Keratinocyte (primary cell): ENCODE measurements around the gene TNFSF10. TPM values are rescaled to one million over a fixed set of nuclear protein-coding genes. Genes with fewer than 3 reads are reported as not detected.

Experiments
- DNase-seq: peaks from one replicate; pipeline ENCODE4 v3.0.0-alpha.2; 2011; ENCODE audit warnings: low read depth, missing footprints, low spot score
- FAIRE-seq: peaks from 2 replicates; lab custom pipeline; 2011; peaks lifted over from hg19 to GRCh38; lab: Jason Lieb, UNC
- H2AFZ ChIP-seq: 2 replicates; pipeline ENCODE4 v1.6.0; 2012; ENCODE audit warnings: low read length, control low read depth, inconsistent platforms; ENCODE audit not compliant: control insufficient read depth
- H3K27ac ChIP-seq: 2 replicates; pipeline ENCODE4 v1.5.1; 2011; ENCODE audit warnings: low read length; ENCODE audit not compliant: control insufficient read depth, insufficient read depth
- H3K27me3 ChIP-seq: 3 replicates; pipeline ENCODE4 v1.6.0; 2011; ENCODE audit warnings: low read length; ENCODE audit not compliant: control insufficient read depth, insufficient read depth; ENCODE audit errors: extremely low read depth
- H3K36me3 ChIP-seq, 2 experiments: 2 replicates in 1 of 2; 3 replicates in 1 of 2; pipeline ENCODE4 v1.5.1; 2011; ENCODE audit warnings: low read length in 2 of 2, mild to moderate bottlenecking in 1 of 2; ENCODE audit not compliant: control insufficient read depth in 2 of 2, insufficient read depth in 2 of 2; ENCODE audit errors: extremely low read depth in 1 of 2
- H3K4me1 ChIP-seq: 3 replicates; pipeline ENCODE4 v1.5.1; 2011; ENCODE audit warnings: low read length; ENCODE audit not compliant: control insufficient read depth, insufficient read depth; ENCODE audit errors: extremely low read depth
- H3K4me2 ChIP-seq: 3 replicates; pipeline ENCODE4 v1.6.0; 2011; ENCODE audit warnings: low read depth, low read length; ENCODE audit not compliant: control insufficient read depth, insufficient read depth; ENCODE audit errors: extremely low read depth
- H3K4me3 ChIP-seq, 3 experiments: fragments of 200-600 bp in 1 of 3; sonication (generic) in 1 of 3; 2 replicates in 2 of 3; 3 replicates in 1 of 3; pipeline ENCODE4 v1.5.1; 2011 to 2016; ENCODE audit warnings: low read length in 3 of 3, mild to moderate bottlenecking in 3 of 3, control low read depth in 2 of 3, inconsistent platforms in 1 of 3, low read depth in 1 of 3, mixed read lengths in 1 of 3, mixed run types in 1 of 3, moderate library complexity in 1 of 3; ENCODE audit not compliant: control insufficient read depth in 2 of 3, insufficient read depth in 2 of 3; ENCODE audit errors: extremely low read depth in 1 of 3
- H3K79me2 ChIP-seq: 2 replicates; pipeline ENCODE4 v1.6.0; 2012; ENCODE audit warnings: low read length; ENCODE audit not compliant: control insufficient read depth, insufficient read depth
- H3K9ac ChIP-seq: 3 replicates; pipeline ENCODE4 v1.6.0; 2011; ENCODE audit warnings: low read length; ENCODE audit not compliant: control insufficient read depth, insufficient read depth; ENCODE audit errors: extremely low read depth
- H3K9me1 ChIP-seq: 3 replicates; pipeline ENCODE4 v1.6.0; 2011; ENCODE audit warnings: low read length; ENCODE audit not compliant: control insufficient read depth, insufficient read depth; ENCODE audit errors: extremely low read depth
- H3K9me3 ChIP-seq: 2 replicates; pipeline ENCODE4 v1.5.1; 2012; ENCODE audit warnings: low read depth, low read length; ENCODE audit not compliant: control insufficient read depth
- H4K20me1 ChIP-seq: 3 replicates; pipeline ENCODE4 v1.6.0; 2011; ENCODE audit warnings: low read length; ENCODE audit not compliant: control insufficient read depth, insufficient read depth; ENCODE audit errors: extremely low read depth
- EZH2 ChIP-seq: IDR thresholded peaks from one replicate; pipeline ENCODE4 v1.6.1; 2012; ENCODE audit warnings: inconsistent platforms, mild to moderate bottlenecking, low read length, moderate library complexity
- dilution Hi-C: fragments of 300-500 bp; cut with MboI; formaldehyde crosslinking; loops from one replicate; pipeline ENCODE4 v1.7.0; 2020; ENCODE audit warnings: low sequenced_read_pairs; ENCODE audit not compliant: extremely low pct_ligation_motif_present
- polyA plus RNA-seq, 5 experiments: library from polyadenylated mRNA; depleted of rRNA in 3 of 5; stranded (reverse) in 3 of 5; stranded (forward) in 1 of 5; unstranded in 1 of 5; fragments of >200 nt; gene quantifications; 1 replicate in 1 of 5; 2 replicates in 3 of 5; 3 replicates in 1 of 5; pipeline versions ENCODE4 v1.2.1 to v1.2.3, GENCODE V29; 2011 to 2012; ENCODE audit warnings: missing spikeins in 2 of 5, low read depth in 1 of 5, low replicate concordance in 1 of 5
- TF ChIP-seq, protein P1 (sequence below), 3 experiments: IDR thresholded peaks in 1 of 3; conservative IDR thresholded peaks in 1 of 3; optimal IDR thresholded peaks in 1 of 3; 2 replicates in 2 of 3; 3 replicates in 1 of 3; pipeline versions ENCODE3 to v1.5.1; 2011; ENCODE audit warnings: low read length in 3 of 3, mild to moderate bottlenecking in 3 of 3, moderate library complexity in 2 of 3, control low read depth in 1 of 3, inconsistent platforms in 1 of 3; ENCODE audit not compliant: insufficient read depth in 2 of 3; ENCODE audit errors: extremely low read depth in 1 of 3

Gene TNFSF10
- polyA plus RNA-seq, 1 donor (not counting 4 experiments of a cell fraction or from before 2014, with no cell fraction given) = 21.7 TPM

DNA sequence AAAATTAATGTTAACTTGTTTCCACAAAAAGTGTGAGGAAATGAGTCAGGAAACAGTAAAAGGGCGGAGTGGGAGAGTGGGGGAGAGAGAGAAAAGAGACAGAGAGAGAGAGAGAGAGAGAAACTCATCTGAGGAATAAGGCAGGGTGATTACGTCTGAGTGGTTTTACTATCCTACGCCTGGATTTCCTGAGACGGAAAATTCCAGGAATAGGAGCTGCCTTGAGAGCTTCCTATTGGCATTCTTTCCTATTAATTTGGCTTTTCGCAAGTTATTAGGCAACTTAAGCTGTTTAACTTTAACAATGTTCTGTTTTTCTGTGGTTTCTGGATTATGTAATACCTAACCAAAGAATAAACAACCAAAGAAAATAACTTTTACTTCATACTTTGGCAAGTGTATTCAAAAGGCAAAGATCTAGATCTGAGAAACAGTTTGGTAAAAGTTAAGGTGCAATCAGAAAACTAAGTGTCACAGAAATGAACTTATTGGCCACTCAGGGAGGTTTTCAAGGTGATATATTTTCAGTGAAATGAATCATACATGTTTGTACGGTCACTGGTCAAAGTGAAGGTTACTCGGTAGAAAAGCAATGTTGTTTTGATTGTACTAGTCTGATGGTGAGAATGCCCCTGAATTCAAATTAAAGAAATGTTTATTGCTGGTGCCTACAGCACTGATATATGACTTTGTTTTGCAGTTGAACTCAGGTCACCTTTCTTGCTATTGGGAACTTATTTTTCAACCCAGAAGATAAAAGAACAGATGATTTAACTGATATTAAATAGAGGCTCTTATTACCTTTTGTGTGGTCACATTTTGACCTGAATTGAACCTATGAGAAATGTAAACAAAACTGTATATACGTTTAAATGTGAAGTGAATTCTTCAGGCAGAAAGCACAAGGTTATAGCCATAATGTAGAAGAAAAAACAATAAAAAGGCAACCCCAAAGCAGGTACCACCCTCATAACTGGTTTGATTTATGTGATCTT is 39.9 kb upstream of the TNFSF10 start:
- Histone ChIP-seq H3K9me3 (no peaks in the 10 kb centered on the region), H3K4me3 (peak overlapping the region in 2 of 3 experiments; percentile 1 to 50), H3K27me3 (no peaks in the 10 kb centered on the region), H3K79me2 (no peaks in the 10 kb centered on the region), H3K36me3 (no peaks in the 10 kb centered on the region), H3K4me1 (peaks cover 34% of the 10 kb centered on the region), H3K9me1 (no peaks in the 10 kb centered on the region), H3K27ac (peak overlapping the region; percentile 83), H4K20me1 (no peaks in the 10 kb centered on the region), H3K4me2 (peak overlapping the region; percentile 72), H2AFZ (peak overlapping the region; percentile 68), H3K9ac (peak overlapping the region; percentile 61)
- TF ChIP-seq, protein P1, sequence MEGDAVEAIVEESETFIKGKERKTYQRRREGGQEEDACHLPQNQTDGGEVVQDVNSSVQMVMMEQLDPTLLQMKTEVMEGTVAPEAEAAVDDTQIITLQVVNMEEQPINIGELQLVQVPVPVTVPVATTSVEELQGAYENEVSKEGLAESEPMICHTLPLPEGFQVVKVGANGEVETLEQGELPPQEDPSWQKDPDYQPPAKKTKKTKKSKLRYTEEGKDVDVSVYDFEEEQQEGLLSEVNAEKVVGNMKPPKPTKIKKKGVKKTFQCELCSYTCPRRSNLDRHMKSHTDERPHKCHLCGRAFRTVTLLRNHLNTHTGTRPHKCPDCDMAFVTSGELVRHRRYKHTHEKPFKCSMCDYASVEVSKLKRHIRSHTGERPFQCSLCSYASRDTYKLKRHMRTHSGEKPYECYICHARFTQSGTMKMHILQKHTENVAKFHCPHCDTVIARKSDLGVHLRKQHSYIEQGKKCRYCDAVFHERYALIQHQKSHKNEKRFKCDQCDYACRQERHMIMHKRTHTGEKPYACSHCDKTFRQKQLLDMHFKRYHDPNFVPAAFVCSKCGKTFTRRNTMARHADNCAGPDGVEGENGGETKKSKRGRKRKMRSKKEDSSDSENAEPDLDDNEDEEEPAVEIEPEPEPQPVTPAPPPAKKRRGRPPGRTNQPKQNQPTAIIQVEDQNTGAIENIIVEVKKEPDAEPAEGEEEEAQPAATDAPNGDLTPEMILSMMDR (optimal IDR thresholded peaks at IDR 0.05 in 1 of 3, IDR thresholded peaks at IDR 0.05 in 1 of 3, conservative IDR thresholded peaks at IDR 0.05 in 1 of 3; ENCODE audit: extremely low read depth in 1 of 3, insufficient read depth in 2 of 3, low read length in 3 of 3) = no peak
- no peak for TF ChIP-seq EZH2
- DNase-seq = no peak
- dilution Hi-C loops = no loop called here
- FAIRE-seq = peak; percentile 46

DNA sequence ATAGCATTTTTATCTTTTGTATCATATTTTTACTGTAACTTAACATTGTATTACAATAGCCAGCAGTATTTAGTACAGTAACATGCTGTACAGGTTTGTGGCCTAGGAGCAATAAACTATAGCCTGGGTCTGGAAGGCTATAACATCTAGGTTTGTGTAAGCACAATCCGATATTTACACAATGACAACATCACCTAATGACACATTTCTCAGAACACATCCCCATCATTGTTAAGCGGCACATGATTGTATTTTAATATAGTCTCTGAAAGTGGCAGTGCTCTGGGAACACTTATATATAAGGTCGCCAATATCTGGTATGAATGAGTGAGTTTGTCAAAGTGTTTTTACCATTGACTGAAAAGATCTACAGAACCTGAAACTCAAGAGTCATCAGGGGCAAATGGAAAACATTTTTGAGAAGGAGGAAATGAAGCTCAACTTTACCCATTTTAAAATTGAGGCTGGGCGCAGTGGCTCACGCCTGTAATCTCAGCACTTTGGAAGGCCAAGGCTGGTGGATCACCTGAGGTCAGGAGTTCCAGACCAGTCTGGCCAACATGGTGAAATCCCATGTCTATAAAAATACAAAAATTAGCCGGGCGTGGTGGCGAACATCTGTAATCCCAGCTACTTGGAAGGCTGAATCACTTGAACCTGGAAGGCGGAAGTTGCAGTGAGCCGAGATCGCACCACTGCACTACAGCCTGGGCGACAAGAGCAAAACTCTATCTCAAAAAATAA is 38.8 kb upstream of the TNFSF10 start:
- no peak for DNase-seq
- no peaks in the 10 kb centered on the region for H3K79me2 ChIP-seq
- H4K20me1 ChIP-seq = no peaks in the 10 kb centered on the region
- H3K4me2 ChIP-seq = peak overlapping the region; percentile 72
- no peaks in the 10 kb centered on the region for H3K36me3 ChIP-seq
- H3K4me3 ChIP-seq = peak overlapping the region in 2 of 3 experiments; percentile 1 to 50
- FAIRE-seq = no peak
- TF ChIP-seq, protein P1 (optimal IDR thresholded peaks at IDR 0.05 in 1 of 3, IDR thresholded peaks at IDR 0.05 in 1 of 3, conservative IDR thresholded peaks at IDR 0.05 in 1 of 3; ENCODE audit: extremely low read depth in 1 of 3, insufficient read depth in 2 of 3, low read length in 3 of 3) = no peak
- no peak for TF ChIP-seq EZH2
- H2AFZ ChIP-seq = peak overlapping the region; percentile 68
- peak overlapping the region; percentile 83 for H3K27ac ChIP-seq
- H3K9me1 ChIP-seq = no peaks in the 10 kb centered on the region
- no peaks in the 10 kb centered on the region for H3K9me3 ChIP-seq
- H3K27me3 ChIP-seq = no peaks in the 10 kb centered on the region
- dilution Hi-C loops = no loop called here
- H3K4me1 ChIP-seq = peaks cover 45% of the 10 kb centered on the region
- peak overlapping the region; percentile 61 for H3K9ac ChIP-seq
